ENCODE data around the gene SCAPER.

The SCAPER gene

GRCh38 chr15:76772776-76773175 lies 132.4 kb downstream of the SCAPER start:
- Histone ChIP-seq H3K4me1 (no peaks in the 10 kb centered on the region), H3K9me3 (ENCODE audit: control insufficient read depth, low read length) (no peaks in the 10 kb centered on the region), H3K27ac (no peak overlapping the region), H3K4me3 (ENCODE audit: low read depth, low read length) (no peak overlapping the region), H2AFZ (no peak overlapping the region), H3K4me2 (ENCODE audit: low read length) (no peak overlapping the region), H3K36me3 (ENCODE audit: control insufficient read depth, insufficient read depth, low read length) (no peaks in the 10 kb centered on the region), H3K9ac (no peak overlapping the region), H3K79me2 (no peaks in the 10 kb centered on the region), H3K27me3 (ENCODE audit: control insufficient read depth, insufficient read depth, low read length) (no peaks in the 10 kb centered on the region)
- TF ChIP-seq CTCF (IDR thresholded peaks at IDR 0.05), result no peak

GRCh38 chr15:76764004-76764403 lies 141.1 kb downstream of the SCAPER start:
- no peak overlapping the region for H3K27ac ChIP-seq
- H3K27me3 ChIP-seq (ENCODE audit: control insufficient read depth, insufficient read depth, low read length), result no peaks in the 10 kb centered on the region
- no peaks in the 10 kb centered on the region for H3K4me1 ChIP-seq
- no peaks in the 10 kb centered on the region for H3K36me3 ChIP-seq (ENCODE audit: control insufficient read depth, insufficient read depth, low read length)
- H3K9me3 ChIP-seq (ENCODE audit: control insufficient read depth, low read length), result no peaks in the 10 kb centered on the region
- H2AFZ ChIP-seq, result no peak overlapping the region
- no peaks in the 10 kb centered on the region for H3K79me2 ChIP-seq
- no peak for TF ChIP-seq CTCF (IDR thresholded peaks at IDR 0.05)
- no peak overlapping the region for H3K4me2 ChIP-seq (ENCODE audit: low read length)
- no peak overlapping the region for H3K4me3 ChIP-seq (ENCODE audit: low read depth, low read length)
- no peak overlapping the region for H3K9ac ChIP-seq

GRCh38 chr15:76763554-76763953 lies 141.6 kb downstream of the SCAPER start:
- H3K4me3 ChIP-seq (ENCODE audit: low read depth, low read length), result no peak overlapping the region
- no peaks in the 10 kb centered on the region for H3K36me3 ChIP-seq (ENCODE audit: control insufficient read depth, insufficient read depth, low read length)
- no peak for TF ChIP-seq CTCF (IDR thresholded peaks at IDR 0.05)
- no peaks in the 10 kb centered on the region for H3K4me1 ChIP-seq
- H3K4me2 ChIP-seq (ENCODE audit: low read length), result no peak overlapping the region
- H3K27me3 ChIP-seq (ENCODE audit: control insufficient read depth, insufficient read depth, low read length), result no peaks in the 10 kb centered on the region
- no peak overlapping the region for H3K27ac ChIP-seq
- no peak overlapping the region for H3K9ac ChIP-seq
- no peaks in the 10 kb centered on the region for H3K9me3 ChIP-seq (ENCODE audit: control insufficient read depth, low read length)
- no peaks in the 10 kb centered on the region for H3K79me2 ChIP-seq
- no peak overlapping the region for H2AFZ ChIP-seq

GRCh38 chr15:76756381-76756780 lies 148.8 kb downstream of the SCAPER start:
- H3K36me3 ChIP-seq (ENCODE audit: control insufficient read depth, insufficient read depth, low read length), result no peaks in the 10 kb centered on the region

More at GRCh38 chr15:76756381-76756780, 148.8 kb downstream of the SCAPER start:
- Histone ChIP-seq H3K27ac (no peak overlapping the region), H3K9ac (no peak overlapping the region), H3K27me3 (ENCODE audit: control insufficient read depth, insufficient read depth, low read length) (no peaks in the 10 kb centered on the region), H3K79me2 (no peaks in the 10 kb centered on the region), H3K9me3 (ENCODE audit: control insufficient read depth, low read length) (no peaks in the 10 kb centered on the region), H3K4me3 (ENCODE audit: low read depth, low read length) (no peak overlapping the region), H3K4me1 (no peaks in the 10 kb centered on the region), H2AFZ (no peak overlapping the region), H3K4me2 (ENCODE audit: low read length) (no peak overlapping the region)
- TF ChIP-seq CTCF (IDR thresholded peaks at IDR 0.05), result no peak
